Activated T-helper 1 cell treated with anti-CD3 and anti-CD28 coated beads, Interleukin-2, amount 50 U/mL, for 16 hours (primary cell): ENCODE data around the gene TEX264.

Experiments used
- DNase-seq, 2 donors: peaks; one replicate each; pipeline ENCODE4 v3.0.0-alpha.2; 2020; ENCODE audit warnings: low read depth in 1 of 2, low spot score in 1 of 2

The TEX264 gene

DNA sequence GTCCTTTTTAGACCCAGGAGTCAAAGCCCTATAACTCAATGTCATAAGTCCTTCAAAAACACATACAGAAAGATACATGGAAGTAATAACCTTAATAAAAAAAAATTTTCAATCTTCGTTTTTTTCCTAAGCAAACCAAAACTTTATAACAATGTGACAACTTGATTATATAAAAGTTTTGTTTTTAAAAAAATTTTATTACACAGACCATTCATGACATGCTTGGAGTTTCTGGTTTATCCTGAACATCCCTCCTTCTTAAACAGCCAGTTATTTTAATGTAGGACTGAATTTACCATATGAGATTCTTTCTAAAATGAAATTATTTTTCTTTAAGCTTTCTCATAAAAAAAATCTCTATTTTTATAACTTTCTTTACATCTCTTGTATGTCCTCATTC, 77.3 kb downstream of the TEX264 start:
- DNase-seq, result no peak

DNA sequence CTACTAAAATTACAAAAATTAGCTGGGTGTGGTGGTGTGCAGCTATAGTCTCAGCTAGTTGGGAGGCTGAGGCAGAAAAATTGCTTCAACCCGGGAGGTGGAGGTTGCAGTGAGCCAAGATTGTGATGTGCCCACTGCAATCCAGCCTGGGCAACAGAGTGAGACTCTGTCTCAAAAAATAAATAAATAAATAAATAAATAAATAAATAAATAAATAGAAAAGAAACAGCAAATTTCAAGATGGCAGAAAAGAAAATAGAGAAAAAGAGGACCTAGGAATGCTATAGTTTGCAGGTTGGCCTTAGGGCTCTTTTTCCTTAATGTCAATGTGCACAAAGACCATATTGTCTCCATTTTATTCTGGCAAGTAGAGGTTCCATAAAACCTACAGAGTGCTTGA, 79.8 kb downstream of the TEX264 start:
- no peak for DNase-seq

DNA sequence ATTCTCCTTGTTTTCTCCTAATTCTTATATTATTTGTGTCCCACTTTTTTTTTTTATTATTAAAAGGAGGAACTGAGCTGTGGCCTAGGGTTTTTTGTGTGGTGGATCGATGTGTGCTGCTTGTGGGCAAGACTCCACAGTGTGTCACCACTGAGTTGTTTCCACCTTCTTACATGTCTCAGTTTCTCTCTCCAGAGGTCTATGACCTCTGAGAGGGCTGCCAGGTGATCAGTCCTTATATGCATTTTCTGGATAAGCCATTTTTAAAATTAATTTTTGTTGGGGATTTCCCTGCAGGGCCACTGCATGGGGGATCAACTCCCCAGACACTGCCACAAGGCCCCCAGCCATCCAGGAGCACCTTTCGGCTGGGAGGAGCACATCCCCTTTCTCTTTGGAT, 80.2 kb downstream of the TEX264 start:
- no peak for DNase-seq
